Hepatocyte (in vitro differentiated cells): ENCODE results near the gene PLXNA2. TPM values are rescaled to one million over a fixed set of nuclear protein-coding genes. Genes with fewer than 3 reads are reported as not detected.

Experiments used
- DNase-seq: peaks from one replicate; pipeline ENCODE4 v3.0.0-alpha.2; 2016; ENCODE audit warnings: low spot score
- H2AFZ ChIP-seq: fragments of 200-600 bp; sonication (generic); 2 replicates; pipeline ENCODE4 v1.6.0; 2016; ENCODE audit warnings: antibody characterized with exemption, mild to moderate bottlenecking
- H3K27ac ChIP-seq: fragments of 200-600 bp; sonication (generic); 2 replicates; pipeline ENCODE4 v1.5.1; 2016; ENCODE audit warnings: mild to moderate bottlenecking
- H3K27me3 ChIP-seq: fragments of 200-600 bp; sonication (generic); 2 replicates; pipeline ENCODE4 v1.6.1; 2016
- H3K36me3 ChIP-seq: fragments of 200-600 bp; sonication (generic); replicated peaks from 2 replicates; pipeline ENCODE4 v1.5.1; 2016; ENCODE audit warnings: low read depth; ENCODE audit not compliant: insufficient read depth
- H3K4me1 ChIP-seq: fragments of 200-600 bp; sonication (generic); 2 replicates; pipeline ENCODE4 v1.5.1; 2016; ENCODE audit warnings: mild to moderate bottlenecking, moderate library complexity; ENCODE audit not compliant: insufficient read depth
- H3K4me2 ChIP-seq: fragments of 200-600 bp; sonication (generic); 2 replicates; pipeline ENCODE4 v1.6.0; 2016
- H3K4me3 ChIP-seq: fragments of 200-600 bp; sonication (generic); 2 replicates; pipeline ENCODE4 v1.5.1; 2016; ENCODE audit warnings: mild to moderate bottlenecking
- H3K79me2 ChIP-seq: fragments of 200-600 bp; sonication (generic); 2 replicates; pipeline ENCODE4 v1.6.0; 2017; ENCODE audit warnings: mild to moderate bottlenecking
- H3K9me2 ChIP-seq: fragments of 200-600 bp; sonication (generic); replicated peaks from 2 replicates; pipeline ENCODE4 v1.6.0; 2017; ENCODE audit warnings: mild to moderate bottlenecking; ENCODE audit not compliant: insufficient read depth
- H3K9me3 ChIP-seq: fragments of 200-600 bp; sonication (generic); 2 replicates; pipeline ENCODE4 v1.5.1; 2016; ENCODE audit warnings: low read depth, mild to moderate bottlenecking
- H4K20me1 ChIP-seq: fragments of 200-600 bp; sonication (generic); 2 replicates; pipeline ENCODE4 v1.6.0; 2016; ENCODE audit warnings: mild to moderate bottlenecking; ENCODE audit not compliant: insufficient read depth, poor library complexity, severe bottlenecking
- CTCF ChIP-seq: fragments of 200-600 bp; sonication (generic); IDR thresholded peaks from 2 replicates; pipeline ENCODE4 v1.5.1; 2016; ENCODE audit warnings: antibody characterized with exemption, mild to moderate bottlenecking; ENCODE audit not compliant: poor library complexity
- EZH2 ChIP-seq: fragments of 200-600 bp; sonication (generic); IDR thresholded peaks from 2 replicates; pipeline ENCODE4 v1.6.1; 2016; ENCODE audit warnings: antibody characterized with exemption, mild to moderate bottlenecking, borderline replicate concordance
- EZH2phosphoT487 ChIP-seq: fragments of 200-600 bp; sonication (generic); IDR thresholded peaks from one replicate; pipeline ENCODE4 v1.6.1; 2018; ENCODE audit warnings: antibody characterized with exemption, mild to moderate bottlenecking, low read depth, moderate library complexity; ENCODE audit not compliant: unreplicated experiment, severe bottlenecking
- WGBS: methylation state at CpG from one replicate; pipeline ENCODE4 v1.1.6; 2016; ENCODE audit warnings: low lambda C conversion rate; ENCODE audit errors: missing lambda C conversion rate; 5-methylcytosine and 5-hydroxymethylcytosine counted together
- polyA plus RNA-seq: library from polyadenylated mRNA; unstranded; fragments of >200 nt; fragmentation: Nextera tagmentation; extraction: Ambion mirVana; gene quantifications from 2 replicates; pipeline ENCODE4 v1.2.1, GENCODE V29; 2016
- total RNA-seq: library from RNA; depleted of rRNA; stranded (reverse); fragments of >200 nt; gene quantifications from 2 replicates; pipeline ENCODE4 v1.2.3, GENCODE V29; 2014

The PLXNA2 gene
- total and polyA plus RNA-seq, 2 experiments from 2014 or later, result 9.8 to 13.1 TPM

- no peaks in the 10 kb centered on the region for H3K27me3 ChIP-seq
- no peak overlapping the region for H2AFZ ChIP-seq
- no peak overlapping the region for H3K4me2 ChIP-seq
- TF ChIP-seq EZH2, result no peak
- no peak for TF ChIP-seq CTCF
- TF ChIP-seq EZH2phosphoT487, result no peak
- DNase-seq, result no peak
- H3K4me3 ChIP-seq, result no peak overlapping the region
- WGBS, result 83% methylated on average over 6 of the region's 6 CpGs
- H3K36me3 ChIP-seq, result no peaks in the 10 kb centered on the region
- H3K4me1 ChIP-seq, result peaks cover 31% of the 10 kb centered on the region
- no peaks in the 10 kb centered on the region for H4K20me1 ChIP-seq
- no peaks in the 10 kb centered on the region for H3K9me3 ChIP-seq
- no peaks in the 10 kb centered on the region for H3K9me2 ChIP-seq
- H3K79me2 ChIP-seq, result no peaks in the 10 kb centered on the region
- H3K27ac ChIP-seq, result no peak overlapping the region
Measured at GRCh38 chr1:208165659-208166058, 78.5 kb downstream of the PLXNA2 start.

- Histone ChIP-seq H3K4me2 (no peak overlapping the region), H4K20me1 (no peaks in the 10 kb centered on the region), H2AFZ (no peak overlapping the region), H3K36me3 (no peaks in the 10 kb centered on the region), H3K4me3 (no peak overlapping the region), H3K9me2 (no peaks in the 10 kb centered on the region), H3K27ac (no peak overlapping the region), H3K79me2 (no peaks in the 10 kb centered on the region), H3K4me1 (peaks cover 40% of the 10 kb centered on the region), H3K9me3 (no peaks in the 10 kb centered on the region), H3K27me3 (no peaks in the 10 kb centered on the region)
- WGBS, result 55% methylated on average over 12 of the region's 12 CpGs
- DNase-seq, result no peak
- TF ChIP-seq EZH2, result no peak
- no peak for TF ChIP-seq EZH2phosphoT487
- no peak for TF ChIP-seq CTCF
Measured at GRCh38 chr1:208164609-208165008, 79.6 kb downstream of the PLXNA2 start.

- Histone ChIP-seq H3K36me3 (no peaks in the 10 kb centered on the region), H3K27ac (peak overlapping the region; percentile 48), H3K9me2 (no peaks in the 10 kb centered on the region), H2AFZ (no peak overlapping the region), H3K4me1 (peaks cover 51% of the 10 kb centered on the region), H3K4me2 (no peak overlapping the region), H3K4me3 (no peak overlapping the region), H3K9me3 (no peaks in the 10 kb centered on the region), H4K20me1 (no peaks in the 10 kb centered on the region), H3K27me3 (no peaks in the 10 kb centered on the region), H3K79me2 (no peaks in the 10 kb centered on the region)
- no peak for DNase-seq
- WGBS, result 79% methylated on average over 1 of the region's 1 CpG
- no peak for TF ChIP-seq CTCF
- TF ChIP-seq EZH2phosphoT487, result no peak
Measured at GRCh38 chr1:208163539-208163938, 80.6 kb downstream of the PLXNA2 start.

GRCh38 chr1:208162903-208163302 is 81.3 kb downstream of the PLXNA2 start:
- Histone ChIP-seq H2AFZ (no peak overlapping the region), H3K4me1 (peaks cover 55% of the 10 kb centered on the region), H3K36me3 (no peaks in the 10 kb centered on the region), H3K27me3 (no peaks in the 10 kb centered on the region), H3K4me3 (no peak overlapping the region), H3K9me2 (no peaks in the 10 kb centered on the region), H3K9me3 (no peaks in the 10 kb centered on the region), H3K4me2 (no peak overlapping the region), H4K20me1 (no peaks in the 10 kb centered on the region), H3K27ac (peak overlapping the region; percentile 48), H3K79me2 (no peaks in the 10 kb centered on the region)
- no peak for DNase-seq
- WGBS, result 70% methylated on average over 1 of the region's 1 CpG
- TF ChIP-seq EZH2phosphoT487 (no peak), CTCF (no peak), EZH2 (no peak)
